NCI-H2081 treated with DMSO at 0.1 percent for 48 hours (cell line): ENCODE data around the gene PARP14.
A peak's percentile ranks its signal among the peaks of the same experiment; 100 is the strongest.
"Not testable (repeated sequence)": the region's sequence is repeated elsewhere in the genome, so short reads cannot be mapped to it uniquely, and the experiment has no call there.

Experiments
- DNase-seq: peaks from one replicate; lab custom pipeline; 2025; lab: John Stamatoyannopoulos, UW

Gene PARP14

DNA sequence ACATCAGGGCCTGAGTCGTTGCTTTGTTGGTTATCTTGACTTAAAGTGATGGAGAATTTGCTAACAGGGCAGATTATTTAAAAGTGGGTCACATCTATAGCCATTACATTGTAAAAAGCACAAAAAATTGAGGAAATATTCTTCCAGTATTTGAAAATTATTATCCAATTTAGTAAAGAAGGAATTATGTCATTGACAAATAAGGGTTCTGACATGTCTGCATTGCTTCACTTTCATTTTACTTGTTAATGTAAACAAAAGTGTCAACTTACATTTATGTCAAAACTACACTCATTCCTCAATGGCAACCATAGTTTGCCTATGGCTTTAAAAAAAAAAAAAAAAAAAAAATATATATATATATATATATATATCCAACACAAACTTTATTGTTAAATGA is 3.4 kb upstream of the PARP14 start:
- no peak for DNase-seq

- no peak for DNase-seq
Measured at GRCh38 chr3:122678506-122678905, 2.1 kb upstream of the PARP14 start.

DNA sequence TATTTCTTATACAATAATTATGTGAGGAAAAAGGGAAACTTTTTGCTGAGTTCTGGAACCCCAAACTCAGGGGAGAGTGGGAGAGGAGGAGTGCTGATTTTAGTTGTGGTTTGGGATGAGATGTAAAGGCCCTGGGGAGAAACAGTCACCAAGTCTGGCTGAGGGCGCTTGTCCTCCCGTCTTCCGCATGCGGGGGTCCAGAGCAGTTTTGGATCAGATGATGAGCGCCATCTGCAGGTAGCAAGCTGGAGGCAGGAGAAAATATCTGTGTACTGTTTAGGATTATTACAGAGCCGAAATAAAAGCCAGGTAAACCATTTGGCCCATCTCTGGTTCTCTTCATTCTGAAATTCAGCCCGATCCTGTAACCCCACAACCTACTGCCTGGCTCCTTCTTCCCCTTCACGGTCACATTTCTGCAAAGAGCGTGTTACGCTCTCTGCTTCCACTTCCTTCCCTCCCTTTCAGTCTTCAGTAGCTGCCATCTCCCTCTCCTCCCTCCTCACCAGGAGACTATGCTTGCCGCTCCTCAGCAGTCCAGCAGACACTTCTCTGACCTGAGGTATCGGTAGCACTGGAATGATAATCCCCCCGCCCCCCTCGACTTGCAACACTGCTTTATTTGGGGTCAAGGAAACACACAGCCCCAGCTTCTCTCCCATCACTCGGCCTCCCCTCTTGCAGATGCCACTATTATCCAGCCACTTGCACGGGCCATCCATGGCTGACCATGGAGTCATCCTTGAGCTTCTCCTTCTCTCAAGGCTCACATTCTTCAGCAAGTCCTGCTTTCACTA is 1.4 kb upstream of the PARP14 start:
- DNase-seq, result peak; percentile 65

GRCh38 chr3:122679882-122680474 is 661 bp upstream of the PARP14 start:
- no peak for DNase-seq

DNA sequence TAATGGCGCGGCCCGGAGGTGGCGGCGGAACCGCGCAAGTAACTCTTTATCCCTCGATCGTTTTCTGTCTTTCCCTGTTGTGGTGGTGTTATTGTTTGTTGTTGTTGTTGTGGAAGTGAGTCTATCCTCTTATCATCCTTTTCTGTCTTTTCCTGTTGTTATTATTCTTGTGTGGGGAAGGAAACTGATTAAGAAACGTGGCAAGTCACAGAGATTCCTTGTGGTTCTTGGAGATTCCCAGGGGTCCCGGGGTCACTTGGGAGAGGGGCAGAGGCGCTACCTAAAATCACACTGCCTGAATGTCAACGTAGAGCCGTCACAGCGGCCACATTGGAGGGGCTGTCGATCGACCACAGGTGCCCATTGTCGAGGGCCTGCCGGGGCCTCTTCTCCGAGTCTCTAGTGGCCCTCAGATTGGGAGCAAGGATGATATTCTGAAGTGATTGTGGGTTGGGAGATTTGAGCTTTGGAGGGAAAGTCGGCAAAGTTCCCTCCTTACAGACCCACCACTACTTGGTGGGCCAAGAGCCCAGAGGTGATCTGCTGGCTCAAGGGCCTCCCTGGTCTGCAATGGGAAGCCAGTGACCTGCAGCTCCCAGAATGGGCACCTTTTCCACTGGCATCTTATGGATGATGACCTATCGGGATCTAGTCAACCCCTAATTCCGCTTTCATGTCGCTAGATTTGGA is 790 bp downstream of the PARP14 start:
- DNase-seq, result no peak

DNA sequence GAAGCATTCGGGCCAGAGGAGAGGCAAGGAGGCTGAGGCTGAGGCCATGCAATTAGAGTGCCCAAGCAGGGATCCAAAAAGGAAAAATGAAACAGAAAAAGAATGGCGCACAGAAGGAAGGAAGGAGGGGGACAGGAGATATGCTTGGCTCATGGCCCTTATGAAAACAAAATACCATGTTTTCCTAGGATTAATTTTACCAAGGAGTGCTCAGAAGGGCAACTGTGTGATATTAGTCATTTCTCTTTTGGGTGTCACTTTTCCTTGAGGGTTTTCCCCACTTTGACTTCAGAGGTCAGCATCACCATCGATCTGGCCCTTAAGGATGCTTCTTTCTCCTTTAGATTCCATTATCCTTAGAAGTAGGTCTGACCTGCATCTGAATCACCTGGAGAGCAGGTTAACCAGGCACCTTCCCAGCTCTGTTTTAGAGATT is 1.4 kb downstream of the PARP14 start:
- no peak for DNase-seq

- DNase-seq, result not testable (repeated sequence)
Measured at GRCh38 chr3:122682778-122683411, 2.3 kb downstream of the PARP14 start.

DNA sequence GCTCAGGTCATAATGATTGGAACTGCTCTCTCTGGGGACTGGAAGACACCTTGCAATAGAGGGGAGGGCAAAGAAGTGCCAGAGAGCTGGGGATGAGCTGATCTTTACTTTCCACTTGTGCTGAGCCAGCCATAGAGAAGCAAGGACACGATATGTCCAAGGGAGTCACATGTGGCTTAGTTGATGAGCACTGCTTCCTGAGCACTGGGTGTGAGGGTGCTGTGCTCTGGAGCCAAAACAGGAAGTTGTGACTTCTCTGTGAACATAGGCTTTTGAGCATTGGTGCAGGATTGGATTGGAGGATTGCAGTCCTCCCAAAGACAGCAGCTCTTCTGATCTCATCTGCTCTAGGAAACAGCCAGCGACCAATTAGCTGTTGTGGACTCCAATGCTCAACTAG is 6.7 kb downstream of the PARP14 start:
- no peak for DNase-seq

DNA sequence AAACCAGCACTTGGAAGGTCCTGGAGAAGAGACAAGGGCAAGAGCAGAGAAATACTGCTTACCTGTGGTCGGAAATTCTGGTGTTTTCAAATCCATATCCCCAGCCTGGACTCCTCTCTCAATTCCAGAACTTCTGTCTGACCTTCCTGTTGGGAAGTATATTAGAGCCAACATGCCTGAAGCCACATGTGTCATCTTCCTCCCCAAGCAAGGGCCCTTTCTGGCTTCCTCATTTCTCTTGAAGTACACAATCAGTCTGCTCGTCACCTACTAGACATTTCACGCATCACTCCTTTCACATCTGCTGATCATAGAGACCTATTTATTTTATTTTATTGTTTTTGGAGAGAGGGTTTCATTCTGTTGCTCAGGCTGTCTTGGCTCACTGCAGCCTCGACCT is 8.4 kb downstream of the PARP14 start:
- no peak for DNase-seq

GRCh38 chr3:122689587-122689986 is 8.9 kb downstream of the PARP14 start:
- DNase-seq, result no peak

DNA sequence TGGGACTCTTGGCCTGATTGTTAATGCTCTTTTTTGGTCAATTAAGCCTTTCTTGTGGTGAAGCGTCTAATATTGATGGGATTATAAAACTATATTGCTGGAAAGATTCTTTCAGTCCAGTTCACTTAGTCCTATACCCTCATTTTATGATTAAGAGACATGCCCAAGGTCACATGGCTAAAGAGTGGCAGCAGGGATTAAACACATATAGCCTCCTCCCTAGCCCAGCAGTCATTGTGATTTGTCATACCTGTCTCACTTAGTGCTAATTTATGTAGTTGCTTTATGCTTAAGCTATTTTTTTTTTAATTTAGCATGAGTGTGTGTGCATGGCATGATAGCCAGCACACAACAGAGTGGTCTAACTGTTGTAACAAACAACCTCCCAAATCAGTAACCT is 9.5 kb downstream of the PARP14 start:
- DNase-seq, result no peak

DNA sequence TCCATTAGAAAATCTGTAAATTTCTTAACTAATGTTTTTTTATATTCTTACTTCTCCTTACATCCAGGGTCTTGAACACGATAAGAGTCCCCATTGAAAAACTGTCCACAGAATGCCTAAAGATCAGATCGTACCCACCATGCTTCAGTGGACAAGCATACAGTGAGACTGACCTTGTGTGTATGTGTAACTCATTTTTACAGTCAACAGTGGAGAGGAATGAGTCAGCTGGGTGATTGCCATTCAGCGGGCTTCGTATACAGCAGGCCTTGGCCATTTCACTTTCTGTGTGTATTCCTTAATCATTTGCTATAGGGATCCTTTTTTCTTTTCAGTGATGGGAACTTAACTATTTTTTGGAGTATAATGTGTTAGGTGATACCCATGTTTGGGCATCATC is 10.6 kb downstream of the PARP14 start:
- DNase-seq, result no peak

GRCh38 chr3:122692674-122693073 is 12.0 kb downstream of the PARP14 start:
- DNase-seq, result no peak

DNA sequence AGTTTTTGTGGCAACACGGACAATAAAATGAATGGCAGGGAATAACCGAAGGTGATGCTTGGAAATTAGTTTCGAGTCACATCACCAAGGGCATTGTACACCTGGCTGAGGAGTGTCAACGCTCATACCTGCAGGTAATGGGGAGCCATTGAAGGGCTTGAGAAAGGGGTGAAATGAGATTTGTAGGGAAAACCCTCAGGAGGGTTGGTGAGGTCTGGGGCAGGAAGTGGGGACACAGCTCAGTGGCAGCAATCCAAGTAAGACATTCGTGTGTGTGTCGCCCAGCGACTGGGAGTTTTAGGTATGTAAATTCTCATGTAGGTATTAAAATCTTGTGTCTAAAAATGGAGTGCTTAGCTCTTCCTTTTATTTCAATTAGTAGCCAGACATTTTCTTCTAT is 14.3 kb downstream of the PARP14 start:
- DNase-seq, result no peak

- no peak for DNase-seq
Measured at GRCh38 chr3:122695927-122696561, 15.4 kb downstream of the PARP14 start.

DNA sequence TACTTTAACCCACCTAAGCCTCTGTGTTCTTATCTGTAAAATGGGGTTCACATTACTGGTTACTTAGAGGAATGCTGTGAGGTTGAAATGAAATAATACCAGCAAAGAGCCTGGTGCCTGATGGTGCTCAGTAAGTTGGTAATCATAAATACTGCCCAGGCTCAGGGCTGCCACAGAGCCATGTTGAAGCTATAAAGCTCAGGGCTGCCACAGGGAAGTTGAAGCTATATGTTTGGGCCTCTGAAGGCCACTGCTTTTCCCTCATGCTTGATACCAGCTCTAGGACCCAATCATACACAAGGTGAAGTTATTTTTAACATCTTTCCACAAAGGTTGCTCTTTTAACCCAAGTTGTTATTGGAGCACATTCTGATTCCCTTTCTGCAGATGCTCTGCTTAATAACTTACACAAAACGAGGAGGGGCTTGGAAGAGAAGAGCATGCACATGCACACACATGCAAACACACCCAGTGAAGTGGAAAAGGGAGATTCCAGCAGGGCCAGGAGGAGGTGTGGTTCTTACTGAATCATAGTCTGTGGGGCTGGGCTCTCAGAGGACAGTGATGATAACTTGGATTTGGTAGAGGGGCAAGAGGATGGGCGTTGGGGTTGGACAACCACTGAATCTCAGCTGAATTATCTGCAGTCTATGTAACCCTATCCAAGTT is 17.4 kb downstream of the PARP14 start:
- no peak for DNase-seq

GRCh38 chr3:122700193-122700592 is 19.6 kb downstream of the PARP14 start:
- DNase-seq, result no peak

DNA sequence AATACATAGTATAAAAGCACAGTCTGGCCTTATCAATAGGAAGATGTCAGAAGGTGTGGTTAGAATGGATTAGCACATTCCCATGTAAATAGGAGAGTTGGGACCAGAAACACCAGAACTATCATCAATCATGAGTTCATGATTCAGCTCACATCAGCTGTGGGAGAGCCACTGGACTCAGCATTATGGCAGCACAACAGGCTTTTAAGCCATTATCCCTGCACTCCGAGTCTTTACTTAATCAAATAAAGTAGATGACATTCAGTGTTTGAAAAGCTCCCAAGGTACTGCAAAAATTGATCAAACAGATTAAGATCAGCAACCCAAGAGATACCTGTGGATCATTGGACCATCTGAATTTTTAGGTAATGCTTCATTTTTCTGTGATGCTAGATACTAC is 24.7 kb downstream of the PARP14 start:
- no peak for DNase-seq

GRCh38 chr3:122710616-122711251 is 30.1 kb downstream of the PARP14 start:
- DNase-seq, result not testable (repeated sequence)

DNA sequence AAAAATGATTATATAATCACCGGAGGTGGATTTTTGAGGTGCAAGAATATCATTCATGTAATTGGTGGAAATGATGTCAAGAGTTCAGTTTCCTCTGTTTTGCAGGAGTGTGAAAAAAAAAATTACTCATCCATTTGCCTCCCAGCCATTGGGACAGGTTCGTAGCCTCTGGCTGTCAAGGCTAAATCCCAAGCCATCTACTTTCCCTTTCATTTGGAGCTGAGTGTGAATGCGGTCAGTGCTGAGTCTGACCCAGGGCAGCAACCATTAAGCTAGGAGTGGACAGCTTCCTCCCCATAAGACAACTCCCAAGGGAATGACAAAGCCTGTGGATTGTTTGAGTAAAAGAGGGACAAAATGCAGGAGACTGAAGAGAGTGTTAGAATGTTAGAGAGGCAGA is 33.6 kb downstream of the PARP14 start:
- no peak for DNase-seq

GRCh38 chr3:122716667-122717066 is 36.0 kb downstream of the PARP14 start:
- DNase-seq, result no peak
